GM12892 (cell line): ENCODE data around the gene TOR1B.

Source experiments
- DNase-seq: peaks from one replicate; pipeline ENCODE4 v3.0.0; 2011; ENCODE audit not compliant: insufficient read length
- FAIRE-seq: peaks from 2 replicates; lab custom pipeline; 2011; peaks lifted over from hg19 to GRCh38; lab: Jason Lieb, UNC
- POLR2A ChIP-seq: IDR thresholded peaks from 2 replicates; pipeline ENCODE4 v1.6.1; 2011; ENCODE audit warnings: low read depth, low read length, control low read depth
- POLR2AphosphoS5 ChIP-seq: IDR thresholded peaks from 2 replicates; pipeline ENCODE4 v1.6.1; 2011; ENCODE audit warnings: low read depth, low read length, control low read depth
- TAF1 ChIP-seq: IDR thresholded peaks from 2 replicates; pipeline ENCODE4 v1.6.1; 2011; ENCODE audit warnings: low read depth, mild to moderate bottlenecking, control low read depth, low read length, borderline replicate concordance

The TOR1B gene

GRCh38 chr9:129806061-129806460 is 3.1 kb downstream of the TOR1B start:
- DNase-seq (no peak), FAIRE-seq (no peak)
- TF ChIP-seq POLR2AphosphoS5 (no peak), TAF1 (no peak), POLR2A (no peak)

DNA sequence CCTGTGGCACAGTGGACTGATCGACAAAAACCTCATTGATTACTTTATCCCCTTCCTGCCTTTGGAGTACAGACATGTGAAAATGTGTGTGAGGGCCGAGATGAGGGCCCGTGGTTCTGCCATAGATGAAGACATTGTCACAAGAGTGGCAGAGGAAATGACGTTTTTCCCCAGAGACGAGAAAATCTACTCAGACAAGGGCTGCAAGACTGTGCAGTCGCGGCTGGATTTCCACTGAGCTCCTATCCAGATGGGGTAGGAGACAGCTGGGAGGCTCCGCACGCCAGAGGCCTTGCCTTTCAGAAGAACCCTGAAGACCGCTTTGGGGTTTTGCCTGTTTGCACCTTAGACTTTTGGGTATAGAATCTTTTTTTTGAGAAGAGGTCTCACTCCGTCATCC is 6.4 kb downstream of the TOR1B start:
- FAIRE-seq = no peak
- TF ChIP-seq TAF1 = no peak
- TF ChIP-seq POLR2AphosphoS5 = no peak
- TF ChIP-seq POLR2A = no peak
- no peak for DNase-seq

GRCh38 chr9:129810116-129810515 is 7.1 kb downstream of the TOR1B start:
- TF ChIP-seq TAF1 = no peak
- no peak for TF ChIP-seq POLR2A
- TF ChIP-seq POLR2AphosphoS5 = no peak
- DNase-seq (no peak), FAIRE-seq (no peak)

DNA sequence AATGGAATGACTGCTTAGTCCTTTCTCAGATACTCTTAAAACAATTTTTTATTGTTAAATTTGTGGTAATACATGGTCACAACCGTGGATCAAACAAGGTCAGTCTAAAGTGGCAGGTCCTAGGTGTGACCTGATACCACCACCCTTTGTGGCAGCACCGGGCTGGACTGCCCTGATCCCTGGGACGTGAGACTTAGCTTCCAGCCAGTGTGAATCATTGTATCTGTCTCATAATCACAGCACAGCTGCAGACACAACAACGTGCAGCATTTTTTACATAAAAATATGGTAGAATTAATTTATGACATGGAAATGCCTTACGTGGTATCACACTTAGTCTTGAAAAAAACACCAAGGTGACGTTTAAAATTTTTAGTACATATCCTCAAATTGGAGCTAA is 7.8 kb downstream of the TOR1B start:
- no peak for TF ChIP-seq POLR2A
- no peak for TF ChIP-seq POLR2AphosphoS5
- TF ChIP-seq TAF1 = no peak
- FAIRE-seq (no peak), DNase-seq (no peak)

GRCh38 chr9:129811967-129812363 is 9.0 kb downstream of the TOR1B start:
- TF ChIP-seq POLR2A (no peak), TAF1 (no peak), POLR2AphosphoS5 (no peak)
- DNase-seq = no peak
- no peak for FAIRE-seq

GRCh38 chr9:129812385-129812784 is 9.4 kb downstream of the TOR1B start:
- TF ChIP-seq TAF1 = no peak
- 0 out of 2 replicates have a peak, but pooled peaks have one; percentile 23 for TF ChIP-seq POLR2AphosphoS5
- no peak; the same call in 1 of the 2 replicates for TF ChIP-seq POLR2A
- DNase-seq (no peak), FAIRE-seq (no peak)

- no peak for TF ChIP-seq POLR2A
- 0 out of 2 replicates have a peak, but pooled peaks have one; percentile 8 for TF ChIP-seq POLR2AphosphoS5
- FAIRE-seq (no peak), DNase-seq (no peak)
Observed at GRCh38 chr9:129813661-129814060, 10.7 kb downstream of the TOR1B start.

DNA sequence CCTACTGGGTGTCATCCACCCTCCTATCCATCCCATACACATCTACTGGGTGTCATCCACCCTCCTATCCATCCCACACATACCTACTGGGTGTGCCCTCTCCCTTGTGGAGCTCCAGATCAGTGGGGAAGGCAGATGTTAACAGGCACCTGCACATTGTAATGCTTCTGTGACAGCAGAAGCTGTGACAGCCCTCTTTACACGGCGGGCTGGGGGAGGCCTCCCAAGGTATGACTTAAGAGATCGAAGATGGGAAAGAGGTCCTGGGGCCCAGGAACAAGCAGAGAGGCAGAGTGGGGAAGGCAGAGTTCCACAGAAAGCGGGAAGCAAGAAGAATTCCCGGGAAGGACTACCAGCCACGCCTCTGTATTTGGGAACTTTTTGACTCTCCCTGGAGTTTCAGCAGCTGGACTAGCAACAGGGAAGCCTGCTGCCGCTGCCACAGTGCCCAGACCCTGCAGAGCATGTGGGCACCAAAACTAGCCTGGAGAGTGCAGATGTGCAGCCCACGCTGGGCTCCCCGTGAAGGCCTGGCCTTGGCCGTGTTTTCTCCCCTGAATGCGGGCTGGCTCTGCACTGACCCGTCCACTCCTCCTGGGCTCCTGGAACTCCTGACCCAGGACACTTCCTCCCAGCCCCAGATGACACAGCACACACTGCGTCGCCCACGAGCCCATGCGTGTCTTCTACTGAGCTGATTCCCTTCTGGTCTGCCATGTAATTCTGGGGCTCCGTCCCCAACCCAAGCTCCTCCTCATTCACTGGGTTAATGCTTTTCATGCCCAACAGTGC is 11.6 kb downstream of the TOR1B start:
- FAIRE-seq = no peak
- TF ChIP-seq POLR2A (no peak), POLR2AphosphoS5 (no peak), TAF1 (no peak)
- no peak for DNase-seq

- no peak for DNase-seq
- TF ChIP-seq POLR2AphosphoS5 = no peak
- TF ChIP-seq TAF1 = no peak
- no peak for TF ChIP-seq POLR2A
- no peak for FAIRE-seq
Observed at GRCh38 chr9:129815278-129815677, 12.3 kb downstream of the TOR1B start.

DNA sequence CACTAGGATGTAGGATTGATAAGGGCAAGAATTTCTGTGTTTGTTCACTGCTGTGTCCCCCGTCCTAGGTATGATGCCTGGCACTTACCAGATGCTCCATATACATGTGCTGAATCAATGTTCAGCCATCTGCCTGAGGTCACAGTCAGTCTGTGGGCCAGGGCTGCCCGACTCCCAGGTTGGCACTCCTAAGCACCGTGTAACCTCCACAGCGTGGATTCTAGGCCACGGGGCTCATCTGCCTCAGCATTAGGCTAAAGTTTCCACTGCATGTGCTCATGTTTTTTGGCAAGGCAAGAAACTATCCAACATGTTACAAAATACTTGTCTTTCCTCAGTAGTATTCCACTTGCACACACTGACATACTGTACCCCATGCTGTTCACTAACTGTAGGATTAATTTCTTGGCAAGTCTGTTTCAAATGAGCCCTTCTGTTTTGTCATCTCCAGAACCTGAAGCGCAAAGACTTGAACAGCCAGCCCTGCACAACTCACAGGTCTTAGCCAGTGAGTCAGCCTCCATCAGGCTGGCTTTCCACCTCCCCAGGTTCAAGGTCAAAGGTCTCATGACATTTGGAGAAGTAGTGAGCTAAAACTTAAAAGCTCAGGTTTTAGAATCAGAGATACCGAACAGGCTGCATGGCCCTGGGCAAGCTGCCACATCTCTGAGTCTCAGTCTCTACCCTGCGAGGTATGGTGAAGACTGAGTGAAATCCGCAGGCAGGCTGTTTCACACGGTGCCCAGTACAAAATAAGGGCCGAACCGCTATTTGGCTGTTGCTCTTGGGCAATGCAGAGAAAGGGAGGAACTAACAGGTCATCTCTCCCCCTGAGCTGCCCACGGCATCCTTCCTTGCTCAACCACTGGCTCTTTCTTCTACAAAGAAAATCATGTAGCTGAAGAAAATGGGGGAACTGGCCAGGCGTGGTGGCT is 13.8 kb downstream of the TOR1B start:
- DNase-seq = no peak
- FAIRE-seq = no peak
- no peak for TF ChIP-seq TAF1

GRCh38 chr9:129822898-129823541 is 20.0 kb downstream of the TOR1B start:
- DNase-seq (no peak), FAIRE-seq (no peak)
- no peak for TF ChIP-seq POLR2AphosphoS5
- TF ChIP-seq POLR2A = peak; percentile 47; the same call in 1 of the 2 replicates

DNA sequence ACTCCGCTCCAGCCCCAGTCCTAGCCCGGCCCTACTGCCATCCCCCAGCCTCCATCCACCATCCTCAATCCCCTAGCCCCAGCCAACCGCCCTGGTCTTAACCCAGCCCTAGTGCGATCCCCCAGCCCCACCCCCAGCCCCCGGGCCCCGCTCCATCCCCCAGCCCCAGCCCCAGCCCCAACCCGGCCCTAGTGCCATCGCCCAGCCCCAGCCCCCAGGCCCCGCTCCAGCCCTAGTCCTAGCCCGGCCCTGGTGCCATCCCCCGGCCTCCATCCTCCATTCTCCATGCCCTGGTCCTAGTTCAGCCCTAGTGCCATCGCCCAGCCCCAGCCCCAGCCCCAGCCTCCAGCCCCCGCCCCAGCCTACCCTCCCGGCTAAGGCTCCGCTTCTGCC is 20.6 kb downstream of the TOR1B start:
- FAIRE-seq (no peak), DNase-seq (peak; percentile 44)
- TF ChIP-seq TAF1 = no peak
- TF ChIP-seq POLR2AphosphoS5 = no peak
- TF ChIP-seq POLR2A = no peak
